Vagina (tissue), 2 donors: ENCODE measurements around the gene CETP.

Source experiments
- POLR2AphosphoS5 ChIP-seq, 2 donors: sonication (generic); formaldehyde crosslinking; IDR thresholded peaks; one replicate each; pipeline ENCODE4 v1.9.0; 2017; ENCODE audit warnings: antibody characterized with exemption in 2 of 2, mild to moderate bottlenecking in 2 of 2, low read depth in 1 of 2; ENCODE audit not compliant: insufficient read depth in 1 of 2
- TF ChIP-seq, protein P1 (sequence below), 3 experiments: fragments of 450-650 bp in 2 of 3; fragments of 200-600 bp in 1 of 3; sonication (generic) in 1 of 3; IDR thresholded peaks; one replicate each; pipeline ENCODE4 v1.5.1; 2017 to 2019; ENCODE audit warnings: antibody characterized with exemption in 3 of 3, mild to moderate bottlenecking in 2 of 3, moderate library complexity in 2 of 3

DNA sequence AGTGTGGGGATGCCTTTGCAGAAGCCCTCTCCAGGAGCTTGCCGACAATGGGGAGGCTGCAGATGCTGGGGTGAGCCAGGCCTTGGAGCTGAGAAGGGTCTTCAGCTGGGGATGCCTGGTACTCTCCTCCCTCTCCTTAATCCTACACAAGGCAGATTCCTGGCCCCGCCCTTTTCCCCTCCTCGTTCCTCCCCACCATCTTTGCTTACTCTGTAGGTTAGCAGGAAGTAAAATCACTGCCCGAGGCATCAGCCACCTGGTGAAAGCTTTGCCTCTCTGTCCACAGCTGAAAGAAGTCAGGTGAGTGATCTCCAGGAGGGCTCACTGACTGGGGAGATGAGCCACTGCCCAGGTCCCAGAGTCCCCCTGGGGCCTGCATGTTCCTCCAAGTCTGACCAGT, 66.3 kb downstream of the CETP start:
- TF ChIP-seq POLR2AphosphoS5 (IDR thresholded peaks at IDR 0.05; ENCODE audit: insufficient read depth in 1 of 2, low read depth in 1 of 2) = no peak
- TF ChIP-seq, protein P1, sequence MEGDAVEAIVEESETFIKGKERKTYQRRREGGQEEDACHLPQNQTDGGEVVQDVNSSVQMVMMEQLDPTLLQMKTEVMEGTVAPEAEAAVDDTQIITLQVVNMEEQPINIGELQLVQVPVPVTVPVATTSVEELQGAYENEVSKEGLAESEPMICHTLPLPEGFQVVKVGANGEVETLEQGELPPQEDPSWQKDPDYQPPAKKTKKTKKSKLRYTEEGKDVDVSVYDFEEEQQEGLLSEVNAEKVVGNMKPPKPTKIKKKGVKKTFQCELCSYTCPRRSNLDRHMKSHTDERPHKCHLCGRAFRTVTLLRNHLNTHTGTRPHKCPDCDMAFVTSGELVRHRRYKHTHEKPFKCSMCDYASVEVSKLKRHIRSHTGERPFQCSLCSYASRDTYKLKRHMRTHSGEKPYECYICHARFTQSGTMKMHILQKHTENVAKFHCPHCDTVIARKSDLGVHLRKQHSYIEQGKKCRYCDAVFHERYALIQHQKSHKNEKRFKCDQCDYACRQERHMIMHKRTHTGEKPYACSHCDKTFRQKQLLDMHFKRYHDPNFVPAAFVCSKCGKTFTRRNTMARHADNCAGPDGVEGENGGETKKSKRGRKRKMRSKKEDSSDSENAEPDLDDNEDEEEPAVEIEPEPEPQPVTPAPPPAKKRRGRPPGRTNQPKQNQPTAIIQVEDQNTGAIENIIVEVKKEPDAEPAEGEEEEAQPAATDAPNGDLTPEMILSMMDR (IDR thresholded peaks at IDR 0.05) = no peak
